Activated CD8-positive, alpha-beta T cell treated with anti-CD3 and anti-CD28 coated beads, Interleukin-2, amount 10 ng/mL, durations not matched to agents 7 days and 5 days (primary cell): Measurements from ENCODE around the gene TRIM62. TPM values are rescaled to one million over a fixed set of nuclear protein-coding genes. Genes with fewer than 3 reads are reported as not detected.

ENCODE experiments used
- ATAC-seq: fragments of 150-1000 bp; cut with Tn5 transposase; one replicate; pipeline ENCODE4 v1.10.0; 2021; ENCODE audit warnings: moderate library complexity
- CTCF ChIA-PET: fragments of 350-600 bp; sonication (Branson Sonifier 250); formaldehyde crosslinking; loops from one replicate; lab custom pipeline; 2021; ENCODE audit warnings: antibody characterized with exemption; lab: Charles Lee
- POLR2A ChIA-PET: fragments of 350-600 bp; sonication (Branson Sonifier 250); formaldehyde crosslinking; loops from one replicate; lab custom pipeline; 2021; ENCODE audit warnings: antibody characterized with exemption; lab: Charles Lee
- DNase-seq: peaks from one replicate; pipeline ENCODE4 v3.0.0-alpha.2; 2020
- H3K27ac Mint-ChIP-seq: one replicate; pipeline ENCODE4 v1.8.0; 2021; ENCODE audit warnings: mild to moderate bottlenecking, mixed read lengths
- H3K27me3 Mint-ChIP-seq: one replicate; pipeline ENCODE4 v1.8.0; 2021; ENCODE audit warnings: low read depth, mixed read lengths
- H3K36me3 Mint-ChIP-seq: one replicate; pipeline ENCODE4 v1.8.0; 2021; ENCODE audit warnings: low read depth, mixed read lengths
- H3K4me1 Mint-ChIP-seq: one replicate; pipeline ENCODE4 v1.8.0; 2021; ENCODE audit warnings: low read depth, mixed read lengths
- H3K4me3 Mint-ChIP-seq: one replicate; pipeline ENCODE4 v1.8.0; 2021; ENCODE audit warnings: mild to moderate bottlenecking, mixed read lengths
- H3K9me3 Mint-ChIP-seq: one replicate; pipeline ENCODE4 v1.8.0; 2022; ENCODE audit warnings: mixed read lengths; ENCODE audit not compliant: insufficient read depth
- total RNA-seq, 2 experiments: library from RNA; stranded (reverse); gene quantifications; one replicate each; pipeline ENCODE4 v1.2.3, GENCODE V29; 2021

The TRIM62 gene
- total RNA-seq, 2 experiments from 2014 or later, result 9.7 to 10.0 TPM

DNA sequence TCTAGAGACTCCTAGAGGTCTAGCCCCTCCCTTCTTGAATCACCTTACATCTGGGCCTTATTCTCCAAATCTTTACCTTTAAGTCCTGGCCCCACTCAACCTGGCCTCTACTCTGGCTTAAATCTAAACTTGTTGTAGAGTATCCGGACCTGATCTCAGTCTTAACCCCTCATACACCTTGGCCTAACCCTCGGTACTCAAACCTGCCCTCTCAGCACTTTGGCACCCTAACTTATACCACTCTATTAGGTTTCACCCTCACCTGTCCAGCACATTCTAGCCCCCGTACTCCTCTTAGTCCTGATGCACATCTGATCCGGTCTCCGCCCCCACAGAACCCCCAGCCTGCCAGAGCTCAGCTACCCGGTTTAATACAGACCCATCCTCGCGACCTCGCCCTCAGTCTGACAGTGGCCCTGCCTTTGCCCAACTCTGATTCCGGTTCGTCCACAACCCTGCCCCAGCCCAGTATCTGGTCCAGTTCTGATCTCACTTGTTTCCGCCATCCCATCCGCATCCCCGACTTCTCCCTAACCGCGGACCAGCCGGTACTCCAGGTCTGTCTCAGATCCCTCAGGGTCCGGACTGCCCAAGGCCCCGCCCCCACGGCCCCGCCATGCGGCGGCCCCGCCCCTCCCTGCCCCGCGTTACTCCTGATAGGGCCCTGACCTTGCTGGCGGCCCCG, 1.5 kb downstream of the TRIM62 start:
- H3K4me1 Mint-ChIP-seq, result peaks cover 16% of the 10 kb centered on the region
- ATAC-seq, result no peak
- H3K27me3 Mint-ChIP-seq, result peaks cover 20% of the 10 kb centered on the region
- H3K27ac Mint-ChIP-seq, result no peak overlapping the region
- ChIA-PET POLR2A (interaction anchor here (0.8 to 1.2 kb wide), 2 partner anchors 37 to 53 kb away, joined by 3 to 6 read pairs; no protein-coding TSS in a partner anchor), CTCF (interaction anchor here (0.8 to 2.9 kb wide), 5 partner anchors 10 to 468 kb away, joined by 3 to 14 read pairs (median 4); no protein-coding TSS in a partner anchor)
- no peaks in the 10 kb centered on the region for H3K36me3 Mint-ChIP-seq
- peak overlapping the region; percentile 83 for H3K4me3 Mint-ChIP-seq
- no peaks in the 10 kb centered on the region for H3K9me3 Mint-ChIP-seq
- peak; percentile 21 for DNase-seq

GRCh38 chr1:33178836-33179439, 2.9 kb downstream of the TRIM62 start:
- Mint-ChIP-seq H3K4me3 (no peak overlapping the region), H3K9me3 (no peaks in the 10 kb centered on the region), H3K27ac (no peak overlapping the region), H3K4me1 (peaks cover 16% of the 10 kb centered on the region), H3K36me3 (no peaks in the 10 kb centered on the region), H3K27me3 (peaks cover 16% of the 10 kb centered on the region)
- CTCF ChIA-PET, result no interaction called here
- DNase-seq (no peak), ATAC-seq (no peak)
- POLR2A ChIA-PET, result no interaction called here

DNA sequence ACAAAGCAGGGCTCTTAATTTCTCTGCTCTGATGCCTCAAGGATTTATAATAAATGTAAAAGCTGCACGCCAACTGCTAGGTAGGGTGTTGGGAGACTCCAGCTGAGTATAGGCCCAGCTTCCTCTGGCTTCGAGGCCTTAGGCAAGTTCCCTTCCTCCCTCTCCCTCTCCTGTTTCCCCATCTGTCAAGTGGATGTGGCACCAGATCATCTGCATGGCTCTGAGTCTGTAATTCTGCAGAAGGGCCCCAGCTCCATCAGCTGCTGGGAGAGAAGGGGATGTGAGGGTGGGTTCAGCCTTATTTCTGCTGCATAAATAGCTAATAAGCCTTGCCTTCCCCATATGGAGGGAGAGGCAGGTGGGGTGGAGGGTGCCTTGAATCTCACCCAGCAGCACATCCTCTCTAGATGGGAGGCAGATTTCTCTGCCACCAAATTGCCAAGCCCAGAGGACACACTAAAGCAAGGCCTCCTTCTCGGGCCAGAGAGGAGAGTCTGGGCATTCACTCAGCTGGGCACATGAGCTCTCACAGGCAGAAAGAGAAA, 3.8 kb downstream of the TRIM62 start:
- no peaks in the 10 kb centered on the region for H3K36me3 Mint-ChIP-seq
- H3K27ac Mint-ChIP-seq, result no peak overlapping the region
- H3K4me3 Mint-ChIP-seq, result no peak overlapping the region
- no peak for ATAC-seq
- peaks cover 8% of the 10 kb centered on the region for H3K27me3 Mint-ChIP-seq
- POLR2A ChIA-PET, result interaction anchor here (0.6 kb wide), 1 partner anchor 916 kb away, joined by 3 read pairs; no protein-coding TSS in a partner anchor
- CTCF ChIA-PET, result no interaction called here
- H3K9me3 Mint-ChIP-seq, result no peaks in the 10 kb centered on the region
- DNase-seq, result no peak
- peaks cover 16% of the 10 kb centered on the region for H3K4me1 Mint-ChIP-seq

- Mint-ChIP-seq H3K4me3 (no peak overlapping the region), H3K9me3 (no peaks in the 10 kb centered on the region), H3K27me3 (no peaks in the 10 kb centered on the region), H3K36me3 (no peaks in the 10 kb centered on the region), H3K27ac (no peak overlapping the region), H3K4me1 (peaks cover 16% of the 10 kb centered on the region)
- CTCF ChIA-PET, result no interaction called here
- DNase-seq, result no peak
- POLR2A ChIA-PET, result no interaction called here
- ATAC-seq, result no peak
These were observed 5.0 kb downstream of the TRIM62 start for GRCh38 chr1:33176887-33177286.

GRCh38 chr1:33176362-33176850, 5.4 kb downstream of the TRIM62 start:
- H3K4me1 Mint-ChIP-seq, result peaks cover 16% of the 10 kb centered on the region
- H3K4me3 Mint-ChIP-seq, result no peak overlapping the region
- no peak overlapping the region for H3K27ac Mint-ChIP-seq
- ChIA-PET POLR2A (no interaction called here), CTCF (no interaction called here)
- DNase-seq, result no peak
- no peak for ATAC-seq
- H3K36me3 Mint-ChIP-seq, result no peaks in the 10 kb centered on the region
- no peaks in the 10 kb centered on the region for H3K9me3 Mint-ChIP-seq
- H3K27me3 Mint-ChIP-seq, result no peaks in the 10 kb centered on the region

- peaks cover 14% of the 10 kb centered on the region for H3K4me1 Mint-ChIP-seq
- DNase-seq (no peak), ATAC-seq (no peak)
- H3K9me3 Mint-ChIP-seq, result no peaks in the 10 kb centered on the region
- H3K36me3 Mint-ChIP-seq, result no peaks in the 10 kb centered on the region
- H3K27ac Mint-ChIP-seq, result no peak overlapping the region
- ChIA-PET CTCF (no interaction called here), POLR2A (no interaction called here)
- H3K4me3 Mint-ChIP-seq, result no peak overlapping the region
- H3K27me3 Mint-ChIP-seq, result no peaks in the 10 kb centered on the region
These were observed 6.0 kb downstream of the TRIM62 start for GRCh38 chr1:33175865-33176264.

DNA sequence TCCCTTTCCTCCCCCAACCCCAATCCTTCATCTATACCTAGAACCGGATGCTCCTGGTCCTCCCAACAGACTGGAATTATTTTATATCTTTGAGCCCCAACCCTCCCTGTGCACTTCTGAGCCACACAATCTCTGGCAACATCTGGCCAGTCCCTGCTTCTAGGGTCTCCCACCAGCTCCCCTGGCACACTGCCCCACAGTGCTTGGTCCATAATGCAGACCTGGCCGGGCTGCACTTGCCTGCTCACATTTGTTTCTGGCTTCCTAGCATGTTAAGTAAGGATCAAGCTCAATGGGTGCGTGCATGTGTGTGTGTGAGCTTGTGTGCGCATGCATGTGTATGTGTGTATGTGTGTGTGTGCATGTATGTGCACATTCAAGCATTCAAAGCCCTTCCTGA, 8.8 kb downstream of the TRIM62 start:
- ATAC-seq, result no peak
- Mint-ChIP-seq H3K36me3 (no peaks in the 10 kb centered on the region), H3K27ac (no peak overlapping the region), H3K4me1 (peaks cover 5% of the 10 kb centered on the region), H3K27me3 (no peaks in the 10 kb centered on the region), H3K9me3 (no peaks in the 10 kb centered on the region), H3K4me3 (no peak overlapping the region)
- POLR2A ChIA-PET, result interaction anchor here (1.2 kb wide), 1 partner anchor 9 kb away, joined by 6 read pairs; the partner anchor contains the start of gene TRIM62
- CTCF ChIA-PET, result interaction anchor here (1.7 kb wide), 1 partner anchor 46 kb away, joined by 6 read pairs; no protein-coding TSS in a partner anchor
- DNase-seq, result no peak

- H3K27me3 Mint-ChIP-seq, result no peaks in the 10 kb centered on the region
- peaks cover 5% of the 10 kb centered on the region for H3K4me1 Mint-ChIP-seq
- H3K9me3 Mint-ChIP-seq, result no peaks in the 10 kb centered on the region
- no peak overlapping the region for H3K27ac Mint-ChIP-seq
- ATAC-seq, result no peak
- no peak overlapping the region for H3K4me3 Mint-ChIP-seq
- no peaks in the 10 kb centered on the region for H3K36me3 Mint-ChIP-seq
- DNase-seq, result no peak
- ChIA-PET POLR2A (interaction anchor here (1.2 kb wide), 1 partner anchor 10 kb away, joined by 6 read pairs; the partner anchor contains the start of gene TRIM62), CTCF (interaction anchor here (1.7 kb wide), 1 partner anchor 45 kb away, joined by 6 read pairs; no protein-coding TSS in a partner anchor)
These were observed 9.6 kb downstream of the TRIM62 start for GRCh38 chr1:33171977-33172813.

DNA sequence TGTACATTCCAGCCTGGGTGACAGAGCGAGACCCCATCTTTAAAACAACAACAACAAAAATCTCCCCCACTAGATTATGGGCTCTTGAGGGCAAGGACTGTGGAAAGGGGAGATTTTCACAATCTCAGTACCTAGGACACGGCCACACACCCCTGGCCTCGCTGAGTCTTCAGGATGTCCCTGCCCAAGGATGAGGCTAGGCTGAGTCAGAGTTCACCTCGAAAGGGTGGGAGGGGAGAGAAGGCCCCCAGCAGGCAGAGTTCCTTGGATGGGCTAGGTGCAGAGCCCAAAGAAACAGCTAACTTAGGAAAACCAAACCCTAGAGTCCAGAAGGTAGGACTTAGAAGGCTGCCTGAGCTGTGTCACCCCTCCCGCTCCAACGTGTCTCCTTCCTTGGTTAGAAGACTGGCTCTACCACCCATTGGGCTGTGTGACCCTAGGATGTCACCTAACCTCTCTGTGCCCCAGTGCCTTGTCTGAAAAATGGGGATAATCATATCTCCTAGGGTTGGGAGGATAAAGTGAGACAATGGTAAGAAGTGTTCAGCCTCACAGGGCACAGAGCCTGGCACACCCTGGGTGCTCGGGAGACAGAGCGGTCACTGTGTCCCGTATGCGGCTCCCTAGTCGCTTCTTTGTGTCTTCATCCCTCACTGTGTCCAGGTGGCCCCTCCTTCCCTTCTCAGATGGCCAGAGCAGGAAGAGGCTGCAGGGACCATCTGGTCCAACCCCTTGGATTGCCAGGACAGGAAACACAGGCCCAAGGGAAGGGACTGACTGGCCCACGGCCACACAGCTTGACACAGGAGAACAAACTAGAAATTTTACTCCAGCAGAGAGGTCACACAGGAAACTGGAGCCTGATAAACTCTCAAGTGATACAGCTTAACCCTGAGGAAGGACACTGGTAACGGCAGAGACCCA, 11.2 kb downstream of the TRIM62 start:
- Mint-ChIP-seq H3K27ac (no peak overlapping the region), H3K4me3 (no peak overlapping the region), H3K27me3 (no peaks in the 10 kb centered on the region), H3K36me3 (peaks cover 3% of the 10 kb centered on the region), H3K4me1 (peaks cover 5% of the 10 kb centered on the region), H3K9me3 (no peaks in the 10 kb centered on the region)
- ATAC-seq, result no peak
- CTCF ChIA-PET, result no interaction called here
- DNase-seq, result no peak
- POLR2A ChIA-PET, result no interaction called here

DNA sequence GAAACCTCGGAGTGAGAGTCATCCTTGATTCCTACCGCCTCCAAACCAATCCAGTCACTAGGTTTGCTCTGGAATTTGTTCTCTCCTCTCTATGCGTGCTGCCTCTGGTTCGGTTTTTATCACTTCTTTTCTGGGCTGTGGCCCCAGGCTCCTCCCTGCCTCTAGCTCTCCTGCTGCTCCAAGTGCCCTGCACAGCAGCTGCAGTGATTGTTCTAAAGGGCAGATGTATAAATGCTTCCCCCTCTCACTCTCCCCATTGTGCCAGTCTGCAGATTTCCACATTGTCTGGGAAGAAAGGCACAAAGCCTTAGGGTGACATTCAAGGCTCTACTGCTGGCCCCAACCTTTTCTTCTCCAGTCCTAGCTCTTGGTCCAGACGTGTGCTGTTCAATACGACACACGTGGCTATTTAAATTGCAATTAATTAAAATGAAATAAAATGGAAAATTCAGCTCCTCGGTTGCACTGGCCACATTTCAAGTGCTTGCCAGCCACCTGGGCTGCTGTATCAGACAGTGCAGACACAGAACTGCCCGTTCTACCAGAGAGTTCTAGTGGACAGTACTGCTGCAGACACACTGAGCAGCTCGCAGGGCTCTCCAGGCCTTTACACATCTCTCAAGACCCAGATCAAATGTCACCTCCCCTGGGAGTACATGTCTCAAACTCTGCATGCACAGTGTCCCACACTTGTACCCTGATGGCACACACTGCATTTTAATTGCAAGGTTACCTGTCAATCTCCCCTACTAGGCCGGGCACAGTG, 12.4 kb downstream of the TRIM62 start:
- DNase-seq (no peak), ATAC-seq (no peak)
- Mint-ChIP-seq H3K4me3 (no peak overlapping the region), H3K9me3 (no peaks in the 10 kb centered on the region), H3K36me3 (peaks cover 5% of the 10 kb centered on the region), H3K4me1 (peaks cover 5% of the 10 kb centered on the region), H3K27me3 (no peaks in the 10 kb centered on the region), H3K27ac (no peak overlapping the region)
- CTCF ChIA-PET, result interaction anchor here (0.7 to 1.0 kb wide), 2 partner anchors 42 to 283 kb away, joined by 3 read pairs; no protein-coding TSS in a partner anchor
- POLR2A ChIA-PET, result no interaction called here
